GM12878 (cell line): Measurements from ENCODE around the gene CEP250. TPM values are rescaled to one million over a fixed set of nuclear protein-coding genes. Genes with fewer than 3 reads are reported as not detected.

Source experiments
- ATAC-seq: fragments of 200-7000 bp; cut with Tn5 transposase; 3 replicates; pipeline ENCODE4 v1.9.1; 2020; ENCODE audit warnings: mild to moderate bottlenecking, moderate library complexity
- BruUV-seq: library from RNA; stranded (reverse); fragments of 400-500 nt; replicated peaks from 2 replicates; lab custom pipeline; 2021; lab: Mats Ljungman, UMichigan
- CTCF ChIA-PET: fragments of 300-600 bp; sonication (Branson Sonifier 250); formaldehyde crosslinking; extraction: SDS; loops from one replicate; lab custom pipeline; 2021; ENCODE audit warnings: inconsistent platforms; lab: Yijun Ruan, JAX
- POLR2A ChIA-PET: fragments of 350-600 bp; formaldehyde crosslinking; extraction: SDS; loops from one replicate; lab custom pipeline; 2021; ENCODE audit warnings: inconsistent platforms; lab: Charles Lee
- RAD21 ChIA-PET: fragments of 300-600 bp; sonication (Branson Sonifier 250); formaldehyde crosslinking; loops from one replicate; lab custom pipeline; 2023; ENCODE audit warnings: antibody characterized with exemption; ENCODE audit not compliant: unreplicated experiment; lab: Charles Lee
- SMC1A ChIA-PET: fragments of 300-600 bp; sonication (Branson Sonifier 250); formaldehyde crosslinking; loops from one replicate; lab custom pipeline; 2023; ENCODE audit not compliant: unreplicated experiment, uncharacterized antibody; lab: Charles Lee
- DNase-seq: peaks from one replicate; pipeline ENCODE4 v3.0.0-alpha.2; 2011; ENCODE audit warnings: low read depth, low spot score
- FAIRE-seq: peaks from 3 replicates; lab custom pipeline; 2011; peaks lifted over from hg19 to GRCh38; lab: Jason Lieb, UNC
- H2AFZ ChIP-seq: 2 replicates; pipeline ENCODE4 v1.6.0; 2011; ENCODE audit warnings: low read depth, low read length, control low read depth; ENCODE audit not compliant: control insufficient read depth
- H3K27ac ChIP-seq: 2 replicates; pipeline ENCODE4 v1.5.1; 2011; ENCODE audit warnings: control low read depth; ENCODE audit not compliant: control insufficient read depth, insufficient read depth
- H3K27me3 ChIP-seq, 2 experiments: replicated peaks in 1 of 2; 2 replicates each; pipeline versions ENCODE4 v1.6.0 to v1.6.1; 2011; ENCODE audit warnings: low read length in 1 of 2; ENCODE audit not compliant: control insufficient read depth in 2 of 2, insufficient read depth in 2 of 2
- H3K36me3 ChIP-seq, 2 experiments: 2 replicates each; pipeline ENCODE4 v1.5.1; 2011; ENCODE audit warnings: low read length in 1 of 2; ENCODE audit not compliant: control insufficient read depth in 2 of 2, insufficient read depth in 2 of 2
- H3K4me1 ChIP-seq: 2 replicates; pipeline ENCODE4 v1.6.1; 2011; ENCODE audit warnings: mild to moderate bottlenecking, low read length, moderate library complexity, mixed read lengths; ENCODE audit not compliant: control insufficient read depth, insufficient read depth
- H3K4me2 ChIP-seq: 2 replicates; pipeline ENCODE4 v1.6.0; 2011; ENCODE audit warnings: control low read depth; ENCODE audit not compliant: control insufficient read depth, insufficient read depth
- H3K4me3 ChIP-seq: fragments of 200-600 bp; sonication (generic); 2 replicates; pipeline ENCODE4 v1.5.1; 2016
- H3K79me2 ChIP-seq: 2 replicates; pipeline ENCODE4 v1.6.0; 2011; ENCODE audit warnings: low read length; ENCODE audit not compliant: control insufficient read depth, insufficient read depth
- H3K9ac ChIP-seq: 2 replicates; pipeline ENCODE4 v1.8.0; 2011; ENCODE audit warnings: low read length, control low read depth, mixed read lengths; ENCODE audit not compliant: control insufficient read depth, insufficient read depth
- H3K9me3 ChIP-seq: replicated peaks from 3 replicates; pipeline ENCODE4 v1.5.1; 2011; ENCODE audit warnings: mild to moderate bottlenecking, low read length; ENCODE audit not compliant: control insufficient read depth, insufficient read depth
- H4K20me1 ChIP-seq: 2 replicates; pipeline ENCODE4 v1.6.0; 2011; ENCODE audit not compliant: control insufficient read depth, insufficient read depth
- ATF7 ChIP-seq: fragments of 450-650 bp; IDR thresholded peaks from 2 replicates; pipeline ENCODE4 v1.6.1; 2016; ENCODE audit warnings: low read depth, mild to moderate bottlenecking
- BACH1 ChIP-seq: fragments of 450-650 bp; IDR thresholded peaks from 2 replicates; pipeline ENCODE4 v1.6.1; 2017; ENCODE audit warnings: mild to moderate bottlenecking, borderline replicate concordance
- CBX3 ChIP-seq: fragments of 200-600 bp; sonication (generic); IDR thresholded peaks from 2 replicates; pipeline ENCODE4 v1.6.1; 2016; ENCODE audit warnings: low read depth, borderline replicate concordance
- CBX5 ChIP-seq: sonication (generic); IDR thresholded peaks from 2 replicates; pipeline ENCODE4 v1.6.1; 2016; ENCODE audit warnings: low read depth, moderate library complexity, mild to moderate bottlenecking, inconsistent platforms
- EGR1 ChIP-seq, 2 experiments: IDR thresholded peaks; 1 replicate in 1 of 2; 2 replicates in 1 of 2; pipeline ENCODE4 v1.6.1; 2011 to 2012; ENCODE audit warnings: low read depth in 2 of 2, low read length in 2 of 2, borderline replicate concordance in 1 of 2, mild to moderate bottlenecking in 1 of 2, moderate library complexity in 1 of 2
- FOXM1 ChIP-seq: IDR thresholded peaks from 2 replicates; pipeline ENCODE4 v1.6.1; 2012; ENCODE audit warnings: low read depth, mild to moderate bottlenecking, inconsistent platforms, low read length, moderate library complexity
- IRF4 ChIP-seq: IDR thresholded peaks from 2 replicates; pipeline ENCODE4 v1.6.1; 2011; ENCODE audit warnings: low read depth, low read length
- NFYA ChIP-seq: IDR thresholded peaks from 2 replicates; pipeline ENCODE4 v1.6.1; 2011; ENCODE audit warnings: low read depth, mild to moderate bottlenecking, low read length, improper control_type of control experiment, borderline replicate concordance
- PBX3 ChIP-seq: IDR thresholded peaks from 2 replicates; pipeline ENCODE4 v1.6.1; 2011; ENCODE audit warnings: mild to moderate bottlenecking, low read depth, low read length, moderate library complexity; ENCODE audit not compliant: insufficient replicate concordance
- REST ChIP-seq: IDR thresholded peaks from 2 replicates; pipeline ENCODE4 v1.6.1; 2012; ENCODE audit warnings: mild to moderate bottlenecking, low read depth, low read length
- STAT1 ChIP-seq: fragments of 450-650 bp; conservative IDR thresholded peaks from 2 replicates; pipeline ENCODE4 v1.6.1; 2014; ENCODE audit warnings: antibody characterized with exemption, mild to moderate bottlenecking
- YY1 ChIP-seq: IDR thresholded peaks from 2 replicates; pipeline ENCODE4 v1.6.1; 2011; ENCODE audit warnings: low read depth, mild to moderate bottlenecking, low read length
- ZNF217 ChIP-seq: fragments of 450-650 bp; IDR thresholded peaks from 2 replicates; pipeline ENCODE4 v1.6.1; 2017; ENCODE audit warnings: antibody characterized with exemption, mild to moderate bottlenecking
- WGBS: methylation state at CpG from one replicate; pipeline ENCODE4 v1.1.6; 2016; ENCODE audit warnings: low lambda C conversion rate; ENCODE audit not compliant: insufficient replicate concordance, insufficient coverage; ENCODE audit errors: missing lambda C conversion rate; 5-methylcytosine and 5-hydroxymethylcytosine counted together
- in situ Hi-C: fragments of 300-500 bp; cut with MboI; formaldehyde crosslinking; loops from 9 replicates; pipeline ENCODE4 v1.14.3; 2018; ENCODE audit warnings: mixed read lengths
- intact Hi-C: fragments of 100-400 bp; cut with micrococcal nuclease; formaldehyde crosslinking; loops from one replicate; pipeline ENCODE4 v1.14.2; 2022; ENCODE audit not compliant: unreplicated experiment
- polyA plus RNA-seq, 11 experiments: library from polyadenylated mRNA; depleted of rRNA in 4 of 11; unstranded in 6 of 11; stranded (reverse) in 5 of 11; fragments of >200 nt; fragmentation: Nextera tagmentation in 4 of 11; fragmentation: Illumina TruSeq in 1 of 11; extraction: Ambion mirVana in 4 of 11; extraction: Trizol in 1 of 11; gene quantifications; 1 replicate in 1 of 11; 2 replicates in 10 of 11; pipeline versions ENCODE4 v1.2.1 to v1.2.3, GENCODE V29; 2011 to 2016; ENCODE audit warnings: inconsistent platforms in 2 of 11, missing spikeins in 2 of 11, low read depth in 1 of 11
- total RNA-seq, 4 experiments: library from RNA; depleted of rRNA in 3 of 4; stranded (reverse); fragments of >200 nt in 3 of 4; fragmentation: Illumina TruSeq in 1 of 4; extraction: Trizol in 1 of 4; gene quantifications; 2 replicates each; pipeline versions ENCODE4 v1.2.1 to v1.2.3, GENCODE V29; 2013 to 2021

Gene CEP250
- total and polyA plus RNA-seq, 10 of the 15 experiments (the other 5 are each of a cell fraction or from before 2014, with no cell fraction given) = 2.4 to 41.6 (median 25.7) TPM

DNA sequence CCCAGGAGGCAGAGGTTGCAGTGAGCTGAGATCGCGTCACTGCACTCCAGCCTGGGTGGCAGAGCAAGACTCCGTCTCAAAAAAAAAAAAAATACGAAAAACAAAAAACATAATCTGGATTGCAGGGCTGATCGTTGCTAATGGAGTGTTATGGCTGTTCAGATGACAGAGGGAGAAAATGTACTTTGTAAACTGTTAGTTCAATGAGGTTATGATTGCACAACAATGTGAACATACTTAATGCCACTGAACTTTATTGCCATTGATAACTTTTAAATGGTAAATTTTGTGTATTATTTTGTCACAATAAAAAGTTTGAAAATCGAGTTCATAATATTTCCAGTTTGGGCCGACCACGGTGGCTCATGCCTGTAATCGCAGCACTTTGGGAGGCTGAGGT, 63.6 kb downstream of the CEP250 start:
- RAD21 ChIA-PET = interaction anchor here (0.7 kb wide), 1 partner anchor 302 kb away, joined by 3 read pairs; no protein-coding TSS in a partner anchor
- CTCF ChIA-PET = no interaction called here
- no peaks in the 10 kb centered on the region for H4K20me1 ChIP-seq
- no peak overlapping the region for H3K4me3 ChIP-seq
- H3K27ac ChIP-seq = no peak overlapping the region
- no TSS peak for BruUV-seq
- SMC1A ChIA-PET = interaction anchor here (0.6 kb wide), 1 partner anchor 8 kb away, joined by 3 read pairs; no protein-coding TSS in a partner anchor
- FAIRE-seq (no peak), DNase-seq (no peak), ATAC-seq (no peak)
- intact Hi-C loops (no loop called here), in situ Hi-C loops (no loop called here)
- no peaks in the 10 kb centered on the region for H3K27me3 ChIP-seq
- peaks cover 0 to under 1% of the 10 kb centered on the region in 2 experiments; a peak in 1 of 4 replicates for H3K36me3 ChIP-seq
- no peaks in the 10 kb centered on the region for H3K79me2 ChIP-seq
- 92% methylated on average over 9 of the region's 9 CpGs for WGBS
- POLR2A ChIA-PET = no interaction called here
- no peak overlapping the region for H3K9ac ChIP-seq
- H3K9me3 ChIP-seq = no peaks in the 10 kb centered on the region
- no peak overlapping the region for H3K4me2 ChIP-seq
- no peaks in the 10 kb centered on the region for H3K4me1 ChIP-seq
- H2AFZ ChIP-seq = no peak overlapping the region
- TF ChIP-seq YY1 (no peak), ATF7 (no peak), NFYA (no peak), PBX3 (no peak), BACH1 (no peak), IRF4 (no peak), FOXM1 (no peak), ZNF217 (no peak), CBX5 (no peak), CBX3 (no peak), EGR1 (IDR thresholded peaks at IDR 0.05; ENCODE audit: borderline replicate concordance in 1 of 2, low read depth in 2 of 2, low read length in 2 of 2) (no peak), STAT1 (no peak), REST (no peak)
